Measurements from ENCODE around the gene LGALS9B.
"Not testable (repeated sequence)": the region's sequence is repeated elsewhere in the genome, so short reads cannot be mapped to it uniquely, and the experiment has no call there.

LGALS9B gene

GRCh38 chr17:20467447-20467846 lies at the start of gene LGALS9B:
Gene LGALS9B (minus strand): TSS chr17:20467539. CDS start chr17:20467470, 69 bp downstream.
- DNase-seq (ENCODE audit: low spot score): not testable (repeated sequence)

DNA sequence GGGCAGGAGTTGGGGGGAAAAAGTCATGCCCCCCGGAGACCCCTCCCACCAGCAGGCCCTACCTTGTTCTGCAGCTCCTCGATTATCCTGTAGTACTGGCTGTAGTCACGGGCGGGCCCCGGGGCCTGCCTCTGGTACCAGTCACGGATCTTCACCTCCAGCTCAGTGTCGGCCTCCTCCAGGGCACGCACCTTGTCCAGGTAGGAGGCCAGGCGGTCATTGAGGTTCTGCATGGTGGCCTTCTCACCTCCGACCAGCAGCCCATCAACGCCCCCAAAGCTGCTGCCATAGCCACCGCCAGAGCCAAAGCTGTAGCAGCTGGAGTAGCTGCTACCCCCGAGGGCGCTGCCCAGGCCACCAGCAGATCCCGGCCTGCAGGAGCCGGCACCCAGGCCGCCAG lies 49.6 kb upstream of the LGALS9B start:
- not testable (repeated sequence) for DNase-seq (ENCODE audit: low spot score)

GRCh38 chr17:20515099-20515498 lies 47.8 kb upstream of the LGALS9B start:
- DNase-seq (ENCODE audit: low spot score): not testable (repeated sequence)

- DNase-seq (ENCODE audit: low spot score): not testable (repeated sequence)
Observed at GRCh38 chr17:20513539-20513938, 46.2 kb upstream of the LGALS9B start.

GRCh38 chr17:20512378-20512777 lies 45.0 kb upstream of the LGALS9B start:
- not testable (repeated sequence) for DNase-seq (ENCODE audit: low spot score)

DNA sequence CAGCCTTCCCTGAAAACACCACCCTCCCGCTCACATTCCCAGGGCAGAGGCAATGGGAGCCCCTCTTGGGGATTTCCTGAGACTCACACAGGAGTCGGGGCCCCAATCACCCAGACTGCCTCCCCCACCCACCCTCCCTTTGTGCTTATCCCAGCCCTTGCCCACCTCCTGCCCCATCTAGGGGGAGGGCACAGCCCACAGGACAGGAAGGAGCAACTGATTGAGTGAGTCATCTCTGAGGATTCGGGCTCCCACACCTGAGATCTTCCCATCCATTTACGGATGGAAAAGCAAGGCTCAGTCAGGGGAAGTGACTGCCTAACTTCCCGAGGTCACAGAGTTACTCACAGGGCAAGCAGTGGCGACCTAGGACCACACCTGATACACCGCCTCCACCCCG lies 44.4 kb upstream of the LGALS9B start:
- DNase-seq (ENCODE audit: low spot score): not testable (repeated sequence)

- not testable (repeated sequence) for DNase-seq (ENCODE audit: low spot score)
Observed at GRCh38 chr17:20505333-20505732, 38.0 kb upstream of the LGALS9B start.

- DNase-seq (ENCODE audit: low spot score): not testable (repeated sequence)
Observed at GRCh38 chr17:20504388-20505066, 37.2 kb upstream of the LGALS9B start.

- not testable (repeated sequence) for DNase-seq (ENCODE audit: low spot score)
Observed at GRCh38 chr17:20501896-20502295, 34.6 kb upstream of the LGALS9B start.

- DNase-seq (ENCODE audit: low spot score): not testable (repeated sequence)
Observed at GRCh38 chr17:20500346-20500745, 33.0 kb upstream of the LGALS9B start.

- DNase-seq (ENCODE audit: low spot score): not testable (repeated sequence)
Observed at GRCh38 chr17:20495420-20495819, 28.1 kb upstream of the LGALS9B start.

DNA sequence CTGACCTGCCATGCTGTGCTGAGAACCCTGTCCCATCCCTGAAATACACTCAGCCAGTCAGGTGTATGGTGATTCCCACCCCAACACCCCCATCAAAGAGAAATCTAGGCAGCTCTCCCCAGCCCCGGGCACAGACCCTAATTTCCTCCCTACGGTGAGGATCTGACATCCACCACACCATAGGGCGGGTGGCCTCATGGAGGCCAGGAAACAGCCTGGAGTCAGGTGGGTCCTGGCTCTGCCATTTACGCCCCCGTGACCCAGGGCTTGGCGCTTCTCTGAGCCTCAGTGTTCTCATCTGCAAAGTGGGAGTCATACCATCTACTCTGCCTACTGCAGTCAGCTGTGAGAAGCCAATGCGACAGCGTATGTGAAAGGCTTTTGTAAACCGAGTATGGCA lies 27.4 kb upstream of the LGALS9B start:
- DNase-seq (ENCODE audit: low spot score): not testable (repeated sequence)

GRCh38 chr17:20494147-20494546 lies 26.8 kb upstream of the LGALS9B start:
- not testable (repeated sequence) for DNase-seq (ENCODE audit: low spot score)

DNA sequence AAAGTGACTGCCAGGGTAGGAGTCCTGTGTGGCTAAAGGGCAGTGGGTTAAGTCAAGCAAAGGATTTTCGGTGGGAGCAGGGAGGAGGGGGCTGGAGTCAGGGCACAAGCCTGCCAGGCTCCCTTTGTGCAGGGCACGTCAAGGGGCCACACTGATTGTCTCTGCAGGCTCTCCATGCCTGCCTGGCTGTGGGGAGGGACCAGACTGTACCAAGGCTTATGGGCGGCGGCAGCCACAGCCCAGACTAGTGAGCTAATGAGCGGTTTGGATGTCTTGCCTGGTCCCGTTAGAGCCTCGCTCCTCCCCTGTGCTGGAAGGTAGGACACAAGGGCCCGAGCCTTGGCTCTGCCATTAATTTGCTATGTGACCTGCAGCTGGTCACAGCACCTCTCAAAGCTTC lies 25.6 kb upstream of the LGALS9B start:
- DNase-seq (ENCODE audit: low spot score): not testable (repeated sequence)

- DNase-seq (ENCODE audit: low spot score): not testable (repeated sequence)
Observed at GRCh38 chr17:20492099-20492498, 24.8 kb upstream of the LGALS9B start.

DNA sequence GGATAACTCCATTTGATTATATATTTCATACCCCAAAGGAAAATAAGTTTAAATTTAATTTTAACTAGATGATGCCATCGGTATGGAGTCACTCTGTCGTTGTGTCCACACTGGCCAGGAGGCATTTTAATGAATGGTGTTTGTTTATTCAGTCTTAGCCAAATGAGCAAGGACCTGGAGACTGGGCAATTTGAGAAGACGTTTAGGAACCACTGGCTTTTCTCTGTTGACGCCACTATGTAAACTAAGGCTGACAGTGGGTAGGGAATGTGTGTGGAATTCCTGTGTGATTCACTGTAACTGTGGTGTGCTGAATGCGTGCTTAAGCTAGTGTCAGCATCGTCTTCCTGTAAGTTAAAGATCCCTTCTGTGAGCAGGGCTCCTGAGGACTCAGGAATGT lies 17.6 kb upstream of the LGALS9B start:
- DNase-seq (ENCODE audit: low spot score): not testable (repeated sequence)

DNA sequence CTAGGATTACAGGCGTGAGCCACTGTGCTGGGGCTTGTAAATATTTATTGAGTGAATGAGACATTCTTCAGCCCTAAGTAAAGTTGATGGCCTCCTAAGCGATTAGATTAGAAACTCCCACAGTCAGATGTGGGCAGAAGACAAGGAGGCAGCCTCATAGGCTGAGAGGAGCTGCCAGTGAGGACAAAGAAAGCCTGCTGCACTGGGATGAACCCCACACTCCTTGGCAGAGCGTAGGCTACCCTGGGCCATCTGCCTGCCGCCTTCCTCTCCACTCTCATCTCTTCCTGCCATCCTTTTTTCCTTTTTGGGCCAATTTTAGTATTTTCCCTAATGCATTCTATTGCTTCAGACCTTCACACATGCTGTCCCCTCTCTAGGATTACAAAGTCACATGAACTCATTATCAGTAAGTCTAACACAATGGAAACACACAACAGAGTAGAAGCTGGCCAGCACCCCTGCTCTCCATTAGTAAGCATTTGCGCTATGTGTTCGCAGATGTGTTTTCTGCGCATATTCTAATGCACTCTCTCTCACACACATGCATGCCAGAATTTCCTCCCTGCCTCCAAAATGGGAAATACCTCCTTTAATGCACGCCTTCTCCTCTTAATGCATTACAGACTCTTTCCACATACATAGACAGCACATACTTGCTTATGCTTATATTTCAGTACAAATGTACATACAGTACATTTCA lies 12.7 kb upstream of the LGALS9B start:
- DNase-seq (ENCODE audit: low spot score): not testable (repeated sequence)

DNA sequence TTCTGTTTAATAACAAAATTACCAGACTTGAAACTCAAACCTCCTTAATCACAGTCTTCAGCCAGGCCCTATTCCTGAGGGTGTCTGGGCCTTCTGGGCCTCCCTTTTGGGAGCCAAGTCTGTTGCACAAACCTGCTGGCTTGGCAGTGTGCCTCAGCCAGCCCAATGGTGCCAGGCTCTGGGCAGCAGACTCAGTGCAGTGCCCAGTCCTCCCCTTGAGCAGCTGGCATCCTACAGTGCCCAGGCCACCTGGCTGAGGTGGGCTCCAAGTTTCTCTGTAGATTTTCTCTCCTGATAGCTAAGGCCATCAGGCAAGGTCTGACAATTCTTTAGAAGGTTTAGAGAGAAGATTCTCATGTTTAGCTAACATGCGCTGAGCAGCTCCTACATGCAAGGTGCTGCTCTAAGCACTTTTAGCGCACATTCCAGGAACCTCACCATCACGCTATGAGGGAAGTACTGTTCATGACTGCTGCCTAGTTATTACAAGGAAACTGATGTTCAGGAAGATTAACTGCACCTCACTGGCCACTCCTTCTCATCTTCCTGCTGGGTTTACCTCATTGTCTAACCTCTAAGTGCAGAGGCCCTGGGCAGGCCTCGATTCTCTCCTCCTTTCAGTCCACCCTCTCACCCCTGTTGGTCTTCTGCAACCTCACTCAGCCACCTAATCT lies 10.2 kb upstream of the LGALS9B start:
- not testable (repeated sequence) for DNase-seq (ENCODE audit: low spot score)

DNA sequence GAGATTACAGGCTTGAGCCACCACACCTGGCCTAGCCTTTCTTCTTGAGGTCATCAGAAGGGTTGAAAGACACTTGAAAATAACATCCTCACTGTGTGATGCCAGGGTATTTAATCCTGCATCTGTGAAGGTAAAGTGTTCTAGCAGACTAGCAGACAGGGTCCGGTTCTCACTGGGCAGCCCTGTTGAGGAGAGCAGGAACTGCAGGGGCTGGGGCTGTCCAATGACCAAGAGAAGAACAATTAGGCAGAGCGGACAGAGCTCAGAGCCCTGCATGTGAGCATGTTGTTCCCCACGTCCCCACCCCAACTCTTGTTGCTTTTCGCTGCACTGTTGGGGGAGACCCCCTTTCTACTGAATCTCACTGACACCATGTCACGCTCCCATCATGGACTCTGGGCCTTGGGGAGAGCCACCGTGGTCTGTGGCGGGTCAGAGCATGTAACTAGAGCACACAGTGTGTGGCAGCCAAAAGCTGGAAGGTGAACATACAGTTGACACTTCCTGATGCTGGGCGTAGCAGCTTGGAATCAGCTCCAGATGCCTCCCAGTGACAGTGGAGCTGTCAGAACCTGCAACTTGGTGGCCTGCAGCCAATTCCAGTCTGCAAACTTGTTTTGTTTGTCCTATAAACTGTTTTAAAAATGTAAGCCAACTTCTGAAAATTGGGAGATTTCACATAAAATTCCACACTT lies 7.9 kb upstream of the LGALS9B start:
- DNase-seq (ENCODE audit: low spot score): not testable (repeated sequence)

DNA sequence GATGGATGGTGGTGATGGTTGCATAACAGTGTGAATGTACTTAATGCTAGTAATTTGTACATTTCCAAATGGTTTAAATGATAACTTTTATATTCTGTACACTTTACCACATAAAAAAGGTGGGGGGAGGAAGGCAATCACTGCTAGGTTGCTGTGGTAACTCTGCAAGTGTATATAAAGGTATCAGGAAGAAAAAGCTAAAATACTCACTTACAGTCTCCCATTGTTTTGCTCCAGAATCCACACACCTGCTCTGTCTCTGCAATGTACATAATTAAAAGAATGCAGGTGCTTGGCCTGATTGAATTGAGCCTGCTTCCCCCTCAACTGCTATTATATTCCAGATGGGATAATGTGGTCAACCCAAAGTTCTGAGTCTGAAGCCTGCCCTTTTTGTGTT lies 6.7 kb upstream of the LGALS9B start:
- DNase-seq (ENCODE audit: low spot score): not testable (repeated sequence)

- DNase-seq (ENCODE audit: low spot score): not testable (repeated sequence)
Observed at GRCh38 chr17:20469946-20470345, 2.6 kb upstream of the LGALS9B start.

DNA sequence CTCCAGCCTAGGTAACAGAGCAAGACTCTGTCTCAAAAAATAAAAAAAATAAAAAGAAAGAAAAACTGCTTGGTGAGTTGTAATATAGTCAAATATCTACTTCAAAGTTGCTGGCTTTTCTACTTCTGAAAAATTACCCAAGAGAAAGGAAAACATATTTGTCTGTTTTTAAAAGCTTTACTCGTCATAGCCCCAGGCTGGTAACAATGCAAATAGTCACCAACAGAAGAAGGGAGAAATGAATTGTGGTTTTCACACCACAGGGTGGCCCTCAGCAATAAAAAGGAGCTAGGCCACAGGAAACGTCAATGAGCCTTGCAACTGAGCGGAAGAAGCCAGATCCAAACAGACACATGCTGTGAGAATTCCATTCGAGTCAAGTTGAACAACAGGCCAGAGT lies 1.8 kb upstream of the LGALS9B start:
- DNase-seq (ENCODE audit: low spot score): not testable (repeated sequence)
